ENCODE results near the gene OLFM4. TPM values are rescaled to one million over a fixed set of nuclear protein-coding genes. Genes with fewer than 3 reads are reported as not detected.

Gene OLFM4
- polyA plus RNA-seq, 2 of the 4 experiments (the other 2 are of a cell fraction): not detected

GRCh38 chr13:52995946-52996345 lies 32.7 kb upstream of the OLFM4 start:
- no peaks in the 10 kb centered on the region for H3K4me1 ChIP-seq
- no peak overlapping the region for H3K4me3 ChIP-seq
- no peak for DNase-seq (ENCODE audit: low read depth in 1 of 2, low spot score in 1 of 2)
- ChIA-PET CTCF (interaction anchor here (1.0 kb wide), 1 partner anchor 28 kb away, joined by 3 read pairs; no protein-coding TSS in a partner anchor), POLR2A (no interaction called here)
- H3K9me3 ChIP-seq: no peaks in the 10 kb centered on the region
- FAIRE-seq: no peak
- no peak overlapping the region for H3K4me2 ChIP-seq
- WGBS (ENCODE audit: missing lambda C conversion rate): 44% methylated on average over 2 of the region's 2 CpGs
- TF ChIP-seq POLR2AphosphoS2 (conservative IDR thresholded peaks at IDR 0.05; ENCODE audit: low read length): no peak
- no peak for TF ChIP-seq TFCP2L1 (CRISPR knock-in tag; IDR thresholded peaks at IDR 0.05)
- no peak for TF ChIP-seq RFX5 (IDR thresholded peaks at IDR 0.05)
- no peak for TF ChIP-seq ESRRA (IDR thresholded peaks at IDR 0.05; ENCODE audit: borderline replicate concordance, low read length)
- H3K27ac ChIP-seq: no peak overlapping the region
- no peak for ATAC-seq

- no peak for FAIRE-seq
- ChIA-PET CTCF (no interaction called here), POLR2A (no interaction called here)
- Histone ChIP-seq H3K9me3 (no peaks in the 10 kb centered on the region), H3K4me2 (no peak overlapping the region), H3K4me3 (no peak overlapping the region), H3K4me1 (no peaks in the 10 kb centered on the region), H3K27ac (no peak overlapping the region)
- no peak for DNase-seq (ENCODE audit: low read depth in 1 of 2, low spot score in 1 of 2)
- WGBS (ENCODE audit: missing lambda C conversion rate): 26% methylated on average over 5 of the region's 5 CpGs
- TF ChIP-seq FOSB (CRISPR knock-in tag; IDR thresholded peaks at IDR 0.05): no peak
- no peak for TF ChIP-seq GATA3 (IDR thresholded peaks at IDR 0.05; ENCODE audit: borderline replicate concordance)
- no peak for TF ChIP-seq POLR2A (IDR thresholded peaks at IDR 0.05; ENCODE audit: low read length)
- TF ChIP-seq ELK1 (IDR thresholded peaks at IDR 0.05; ENCODE audit: low read depth, low read length): no peak
- TF ChIP-seq NR3C1 (IDR thresholded peaks at IDR 0.05): no peak
- TF ChIP-seq USF2 (IDR thresholded peaks at IDR 0.05): no peak
- TF ChIP-seq ESRRA (IDR thresholded peaks at IDR 0.05; ENCODE audit: borderline replicate concordance, low read length): no peak
- no peak for TF ChIP-seq HOXB5 (CRISPR knock-in tag; IDR thresholded peaks at IDR 0.05)
- no peak for TF ChIP-seq ZC3H11A (IDR thresholded peaks at IDR 0.05)
- no peak for TF ChIP-seq REST (IDR thresholded peaks at IDR 0.05)
- TF ChIP-seq TFCP2L1 (CRISPR knock-in tag; IDR thresholded peaks at IDR 0.05): no peak
- no peak for TF ChIP-seq HDAC2 (IDR thresholded peaks at IDR 0.05)
- no peak for TF ChIP-seq ZNF302 (CRISPR knock-in tag; IDR thresholded peaks at IDR 0.05)
- no peak for TF ChIP-seq KDM1A (IDR thresholded peaks at IDR 0.05; ENCODE audit: low read depth)
- no peak for TF ChIP-seq ATOH8 (CRISPR knock-in tag; IDR thresholded peaks at IDR 0.05; ENCODE audit: low read depth)
- no peak for TF ChIP-seq HES2 (IDR thresholded peaks at IDR 0.05)
- no peak for TF ChIP-seq HEYL (CRISPR knock-in tag; IDR thresholded peaks at IDR 0.05)
- no peak for TF ChIP-seq MAX (IDR thresholded peaks at IDR 0.05)
- no peak for ATAC-seq
These were observed 30.4 kb upstream of the OLFM4 start for GRCh38 chr13:52997951-52998876.
